IMR-90 (cell line): ENCODE data around the gene TOM1.

ENCODE experiments used
- CEBPB ChIP-seq: IDR thresholded peaks from 2 replicates; pipeline ENCODE4 v1.6.1; 2012; ENCODE audit warnings: low read depth, low read length, improper control_type of control experiment
- CTCF ChIP-seq: conservative IDR thresholded peaks from 2 replicates; pipeline ENCODE4 v1.5.1; 2012; ENCODE audit warnings: mild to moderate bottlenecking, low read depth, low read length, improper control_type of control experiment
- ELK1 ChIP-seq: fragments of 150-350 bp; IDR thresholded peaks from 2 replicates; pipeline ENCODE4 v1.6.1; 2016; ENCODE audit warnings: low read depth, mild to moderate bottlenecking, low read length, moderate library complexity, borderline replicate concordance
- FOS ChIP-seq: fragments of 150-350 bp; IDR thresholded peaks from 2 replicates; pipeline ENCODE4 v1.6.1; 2016; ENCODE audit warnings: low read depth, low read length
- MAFK ChIP-seq: IDR thresholded peaks from 2 replicates; pipeline ENCODE4 v1.6.1; 2012; ENCODE audit warnings: low read depth, low read length, improper control_type of control experiment
- POLR2A ChIP-seq: IDR thresholded peaks from 2 replicates; pipeline ENCODE4 v1.6.1; 2012; ENCODE audit warnings: mild to moderate bottlenecking, low read depth, low read length
- RAD21 ChIP-seq: IDR thresholded peaks from 2 replicates; pipeline ENCODE4 v1.6.1; 2012; ENCODE audit warnings: low read length, improper control_type of control experiment
- RCOR1 ChIP-seq: IDR thresholded peaks from 2 replicates; pipeline ENCODE4 v1.6.1; 2012; ENCODE audit warnings: mild to moderate bottlenecking, low read length, improper control_type of control experiment; ENCODE audit not compliant: insufficient replicate concordance
- RFX5 ChIP-seq: IDR thresholded peaks from 2 replicates; pipeline ENCODE4 v1.8.0; 2012; ENCODE audit warnings: low read depth, mild to moderate bottlenecking, low read length, moderate library complexity
- SMC3 ChIP-seq: fragments of 150-350 bp; IDR thresholded peaks from 2 replicates; pipeline ENCODE4 v1.6.1; 2016; ENCODE audit warnings: low read depth, mild to moderate bottlenecking, antibody characterized with exemption, low read length, moderate library complexity
- USF2 ChIP-seq: fragments of 150-350 bp; IDR thresholded peaks from 2 replicates; pipeline ENCODE4 v1.6.1; 2017; ENCODE audit warnings: mild to moderate bottlenecking, antibody characterized with exemption, low read length, low read depth

- TF ChIP-seq CTCF (no peak), POLR2A (no peak), SMC3 (no peak), FOS (no peak), USF2 (no peak), RCOR1 (no peak), MAFK (no peak), RFX5 (no peak), ELK1 (no peak), CEBPB (no peak), RAD21 (no peak)
These were observed 28.2 kb downstream of the TOM1 start for GRCh38 chr22:35327690-35328471.
